Measurements from ENCODE around the gene ATF6.

ATF6 gene

GRCh38 chr1:161951646-161952045 is 185.5 kb downstream of the ATF6 start:
- H3K4me3 ChIP-seq (ENCODE audit: low read depth, low read length): no peak overlapping the region
- DNase-seq (ENCODE audit: low read depth, low spot score): no peak
- CTCF ChIA-PET: no interaction called here
- POLR2A ChIA-PET: no interaction called here
- no peak for TF ChIP-seq CTCF (IDR thresholded peaks at IDR 0.05; ENCODE audit: insufficient read depth, low read length, missing control alignments)

- DNase-seq (ENCODE audit: low read depth, low spot score): no peak
- ChIA-PET CTCF (interaction anchor here (0.7 kb wide), 1 partner anchor 85 kb away, joined by 3 read pairs; no protein-coding TSS in a partner anchor), POLR2A (interaction anchor here (0.6 kb wide), 1 partner anchor 20 kb away, joined by 3 read pairs; no protein-coding TSS in a partner anchor)
- no peak for TF ChIP-seq CTCF (IDR thresholded peaks at IDR 0.05; ENCODE audit: insufficient read depth, low read length, missing control alignments)
- no peak overlapping the region for H3K4me3 ChIP-seq (ENCODE audit: low read depth, low read length)
These were observed 186.6 kb downstream of the ATF6 start for GRCh38 chr1:161952607-161953172.

GRCh38 chr1:161953256-161953920 is 187.3 kb downstream of the ATF6 start:
- TF ChIP-seq CTCF (IDR thresholded peaks at IDR 0.05; ENCODE audit: insufficient read depth, low read length, missing control alignments): no peak
- CTCF ChIA-PET: interaction anchor here (0.7 kb wide), 1 partner anchor 84 kb away, joined by 3 read pairs; no protein-coding TSS in a partner anchor
- no peak for DNase-seq (ENCODE audit: low read depth, low spot score)
- POLR2A ChIA-PET: no interaction called here
- no peak overlapping the region for H3K4me3 ChIP-seq (ENCODE audit: low read depth, low read length)

- DNase-seq (ENCODE audit: low read depth, low spot score): no peak
- ChIA-PET CTCF (interaction anchor here (1.5 kb wide), 2 partner anchors 84 to 162 kb away, joined by 3 to 4 read pairs; no protein-coding TSS in a partner anchor), POLR2A (no interaction called here)
- TF ChIP-seq CTCF (IDR thresholded peaks at IDR 0.05; ENCODE audit: insufficient read depth, low read length, missing control alignments): no peak
- H3K4me3 ChIP-seq (ENCODE audit: low read depth, low read length): no peak overlapping the region
These were observed 187.9 kb downstream of the ATF6 start for GRCh38 chr1:161954050-161954449.

GRCh38 chr1:161954466-161954865 is 188.3 kb downstream of the ATF6 start:
- TF ChIP-seq CTCF (IDR thresholded peaks at IDR 0.05; ENCODE audit: insufficient read depth, low read length, missing control alignments): no peak
- no peak overlapping the region for H3K4me3 ChIP-seq (ENCODE audit: low read depth, low read length)
- CTCF ChIA-PET: interaction anchor here (0.9 to 1.5 kb wide), 4 partner anchors 15 to 163 kb away, joined by 3 to 4 read pairs (median 3); no protein-coding TSS in a partner anchor
- POLR2A ChIA-PET: no interaction called here
- DNase-seq (ENCODE audit: low read depth, low spot score): no peak

GRCh38 chr1:161955606-161956005 is 189.5 kb downstream of the ATF6 start:
- no peak overlapping the region for H3K4me3 ChIP-seq (ENCODE audit: low read depth, low read length)
- CTCF ChIA-PET: interaction anchor here (1.1 to 1.3 kb wide), 2 partner anchors 9 to 14 kb away, joined by 3 read pairs; no protein-coding TSS in a partner anchor
- TF ChIP-seq CTCF (IDR thresholded peaks at IDR 0.05; ENCODE audit: insufficient read depth, low read length, missing control alignments): no peak
- DNase-seq (ENCODE audit: low read depth, low spot score): no peak
- POLR2A ChIA-PET: no interaction called here

All from AG04449 (cell line).